Breast epithelium (tissue), 3 donors: Measurements from ENCODE around the gene SDHAF1.

Source experiments
- CTCF ChIP-seq, 3 donors: fragments of 450-650 bp; IDR thresholded peaks; one replicate each; pipeline ENCODE4 v1.5.1; 2016 to 2017; ENCODE audit warnings: antibody characterized with exemption in 3 of 3, mild to moderate bottlenecking in 3 of 3, moderate library complexity in 3 of 3
- POLR2A ChIP-seq: fragments of 450-650 bp; IDR thresholded peaks from one replicate; pipeline ENCODE4 v1.6.1; 2016; ENCODE audit warnings: antibody characterized with exemption, mild to moderate bottlenecking, moderate library complexity

GRCh38 chr19:36013280-36014011 lies 18.5 kb downstream of the SDHAF1 start:
- TF ChIP-seq POLR2A (no peak), CTCF (IDR thresholded peaks at IDR 0.05) (no peak)
